Fibroblast of lung (primary cell): ENCODE data around the gene MSLN.

ENCODE experiments used
- CTCF ChIP-seq, 2 donors: IDR thresholded peaks in 1 of 2; conservative IDR thresholded peaks in 1 of 2; 1 replicate in 1 of 2; 2 replicates in 1 of 2; pipeline ENCODE4 v1.5.1; 2011 to 2012; ENCODE audit warnings: low read length in 2 of 2, control low read depth in 1 of 2, inconsistent platforms in 1 of 2, low read depth in 1 of 2, mild to moderate bottlenecking in 1 of 2
- EZH2 ChIP-seq: IDR thresholded peaks from 2 replicates; pipeline ENCODE4 v1.5.1; 2012; ENCODE audit warnings: low read length, control low read depth, mild to moderate bottlenecking; ENCODE audit errors: missing control alignments

- no peak for TF ChIP-seq CTCF (conservative IDR thresholded peaks at IDR 0.05 in 1 of 2, IDR thresholded peaks at IDR 0.05 in 1 of 2; ENCODE audit: low read depth in 1 of 2, low read length in 2 of 2)
- TF ChIP-seq EZH2, result no peak
These were observed 34.4 kb downstream of the MSLN start for GRCh38 chr16:794853-795466.
